ENCODE results near the gene NEUROG1.
"Not testable (repeated sequence)": the region's sequence is repeated elsewhere in the genome, so short reads cannot be mapped to it uniquely, and the experiment has no call there.

Gene NEUROG1

GRCh38 chr5:135534609-135535419 is 950 bp downstream of the NEUROG1 start:
- no peak for DNase-seq

GRCh38 chr5:135533794-135534193 is 2.0 kb downstream of the NEUROG1 start:
- no peak for DNase-seq

- DNase-seq: no peak
Observed at GRCh38 chr5:135533334-135533733, 2.4 kb downstream of the NEUROG1 start.

- not testable (repeated sequence) for DNase-seq
Observed at GRCh38 chr5:135529576-135529975, 6.2 kb downstream of the NEUROG1 start.

GRCh38 chr5:135526924-135527323 is 8.8 kb downstream of the NEUROG1 start:
- DNase-seq: no peak

GRCh38 chr5:135521964-135522363 is 13.8 kb downstream of the NEUROG1 start:
- DNase-seq: no peak

- DNase-seq: no peak
Observed at GRCh38 chr5:135517631-135518030, 18.1 kb downstream of the NEUROG1 start.

- DNase-seq: no peak
Observed at GRCh38 chr5:135514116-135514515, 21.6 kb downstream of the NEUROG1 start.

- no peak for DNase-seq
Observed at GRCh38 chr5:135511761-135512575, 23.8 kb downstream of the NEUROG1 start.

- no peak for DNase-seq
Observed at GRCh38 chr5:135509995-135510394, 25.8 kb downstream of the NEUROG1 start.

- no peak for DNase-seq
Observed at GRCh38 chr5:135508496-135509005, 27.2 kb downstream of the NEUROG1 start.

GRCh38 chr5:135505973-135506372 is 29.8 kb downstream of the NEUROG1 start:
- no peak for DNase-seq

- no peak for DNase-seq
Observed at GRCh38 chr5:135504376-135504775, 31.4 kb downstream of the NEUROG1 start.

GRCh38 chr5:135503871-135504270 is 31.9 kb downstream of the NEUROG1 start:
- DNase-seq: no peak

- no peak for DNase-seq
Observed at GRCh38 chr5:135502836-135503520, 32.8 kb downstream of the NEUROG1 start.

- no peak for DNase-seq
Observed at GRCh38 chr5:135501965-135502364, 33.8 kb downstream of the NEUROG1 start.

GRCh38 chr5:135498637-135498995 is 37.1 kb downstream of the NEUROG1 start:
- no peak for DNase-seq

- DNase-seq: no peak
Observed at GRCh38 chr5:135497971-135498636, 37.7 kb downstream of the NEUROG1 start.

GRCh38 chr5:135495531-135495930 is 40.2 kb downstream of the NEUROG1 start:
- not testable (repeated sequence) for DNase-seq

GRCh38 chr5:135494196-135494595 is 41.6 kb downstream of the NEUROG1 start:
- DNase-seq: no peak

GRCh38 chr5:135493406-135494180 is 42.2 kb downstream of the NEUROG1 start:
- DNase-seq: no peak

GRCh38 chr5:135492319-135492626 is 43.5 kb downstream of the NEUROG1 start:
- no peak for DNase-seq
